ENCODE results near the gene TRPM7.
"Not testable (repeated sequence)": the region's sequence is repeated elsewhere in the genome, so short reads cannot be mapped to it uniquely, and the experiment has no call there.

Gene TRPM7

DNA sequence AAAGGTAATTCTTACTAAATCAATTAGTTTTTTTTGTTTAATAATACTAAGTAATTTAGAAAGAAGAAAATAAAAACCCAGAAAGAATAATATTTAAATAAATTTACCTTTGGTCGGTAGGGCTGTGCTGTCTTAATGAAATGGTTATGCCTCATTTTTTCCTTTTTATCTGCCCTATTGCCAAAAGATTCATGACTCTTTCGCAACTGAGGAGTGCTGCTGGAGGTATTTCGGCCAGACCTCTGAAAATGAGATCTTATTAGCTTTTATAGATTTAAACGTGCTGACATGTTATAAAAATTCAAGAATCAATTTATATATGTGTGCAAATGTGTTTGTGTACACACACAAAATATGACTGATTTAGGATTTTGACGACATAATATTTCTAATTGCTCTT lies 73.0 kb downstream of the TRPM7 start:
- H2AK5ac ChIP-seq (ENCODE audit: low read length), result no peak overlapping the region
- no peak overlapping the region for H3K4me2 ChIP-seq (ENCODE audit: low read length)
- no peaks in the 10 kb centered on the region for H3K79me2 ChIP-seq (ENCODE audit: control insufficient read depth, insufficient read depth, low read length, poor library complexity)
- H2BK12ac ChIP-seq (ENCODE audit: low read length), result no peak overlapping the region
- H3K4me1 ChIP-seq (ENCODE audit: control insufficient read depth in 1 of 2, insufficient read depth in 2 of 2, low read length in 2 of 2), result no peaks in the 10 kb centered on the region
- no peak overlapping the region for H4K8ac ChIP-seq (ENCODE audit: low read depth, low read length)
- H2AFZ ChIP-seq (ENCODE audit: insufficient read depth, low read length, poor library complexity), result no peak overlapping the region
- no peak overlapping the region for H3K9ac ChIP-seq (ENCODE audit: low read length)
- H3K4ac ChIP-seq (ENCODE audit: low read depth, low read length), result no peak overlapping the region
- no peak overlapping the region for H3K23ac ChIP-seq (ENCODE audit: low read length)
- H3K27me3 ChIP-seq (ENCODE audit: insufficient read depth, low read length), result no peaks in the 10 kb centered on the region
- H2BK120ac ChIP-seq (ENCODE audit: insufficient read depth, low read length, poor library complexity), result no peak overlapping the region
- no peak overlapping the region for H3K27ac ChIP-seq (ENCODE audit: low read depth, low read length)
- no peak overlapping the region for H4K91ac ChIP-seq (ENCODE audit: low read depth, low read length)
- peaks cover 8 to 13% of the 10 kb centered on the region in 2 experiments for H3K36me3 ChIP-seq (ENCODE audit: control insufficient read depth in 1 of 2, insufficient read depth in 2 of 2, low read length in 2 of 2)
- WGBS (ENCODE audit: extremely low coverage, insufficient coverage, insufficient read length), result no CpG with 5 or more reads among the region's 5 CpGs
- H3K4me3 ChIP-seq (ENCODE audit: low read depth, low read length), result no peak overlapping the region
- H3K9me3 ChIP-seq (ENCODE audit: insufficient read depth, low read depth, low read length), result no peaks in the 10 kb centered on the region
- no peaks in the 10 kb centered on the region for H3K79me1 ChIP-seq (ENCODE audit: low read length)
- DNase-seq, result no peak
- H4K12ac ChIP-seq (ENCODE audit: low read depth, low read length), result no peak overlapping the region
- H3K14ac ChIP-seq (ENCODE audit: low read length), result no peak overlapping the region
- no peak overlapping the region for H2BK5ac ChIP-seq (ENCODE audit: low read depth, low read length, poor library complexity)
- no peak overlapping the region for H3K18ac ChIP-seq (ENCODE audit: low read length)

- Histone ChIP-seq H3K18ac (ENCODE audit: low read length) (no peak overlapping the region), H3K4me3 (ENCODE audit: low read depth, low read length) (no peak overlapping the region), H4K91ac (ENCODE audit: low read depth, low read length) (no peak overlapping the region), H3K9me3 (ENCODE audit: insufficient read depth, low read depth, low read length) (no peaks in the 10 kb centered on the region), H3K9ac (ENCODE audit: low read length) (no peak overlapping the region), H3K14ac (ENCODE audit: low read length) (no peak overlapping the region), H3K4me1 (ENCODE audit: control insufficient read depth in 1 of 2, insufficient read depth in 2 of 2, low read length in 2 of 2) (no peaks in the 10 kb centered on the region), H3K36me3 (ENCODE audit: control insufficient read depth in 1 of 2, insufficient read depth in 2 of 2, low read length in 2 of 2) (peaks cover 8 to 12% of the 10 kb centered on the region in 2 experiments), H4K8ac (ENCODE audit: low read depth, low read length) (no peak overlapping the region), H3K4me2 (ENCODE audit: low read length) (no peak overlapping the region), H3K4ac (ENCODE audit: low read depth, low read length) (no peak overlapping the region), H4K12ac (ENCODE audit: low read depth, low read length) (no peak overlapping the region), H3K79me2 (ENCODE audit: control insufficient read depth, insufficient read depth, low read length, poor library complexity) (no peaks in the 10 kb centered on the region), H2BK120ac (ENCODE audit: insufficient read depth, low read length, poor library complexity) (no peak overlapping the region), H2BK12ac (ENCODE audit: low read length) (no peak overlapping the region), H3K79me1 (ENCODE audit: low read length) (no peaks in the 10 kb centered on the region), H3K27ac (ENCODE audit: low read depth, low read length) (no peak overlapping the region), H2BK5ac (ENCODE audit: low read depth, low read length, poor library complexity) (no peak overlapping the region), H3K23ac (ENCODE audit: low read length) (no peak overlapping the region), H2AK5ac (ENCODE audit: low read length) (no peak overlapping the region), H3K27me3 (ENCODE audit: insufficient read depth, low read length) (no peaks in the 10 kb centered on the region), H2AFZ (ENCODE audit: insufficient read depth, low read length, poor library complexity) (no peak overlapping the region)
- no peak for DNase-seq
- no CpG with 5 or more reads among the region's 1 CpG for WGBS (ENCODE audit: extremely low coverage, insufficient coverage, insufficient read length)
Observed at GRCh38 chr15:50607129-50607528, 79.5 kb downstream of the TRPM7 start.

- Histone ChIP-seq H4K8ac (ENCODE audit: low read depth, low read length) (no peak overlapping the region), H3K27me3 (ENCODE audit: insufficient read depth, low read length) (no peaks in the 10 kb centered on the region), H4K91ac (ENCODE audit: low read depth, low read length) (no peak overlapping the region), H3K9me3 (ENCODE audit: insufficient read depth, low read depth, low read length) (no peaks in the 10 kb centered on the region), H2BK12ac (ENCODE audit: low read length) (no peak overlapping the region), H3K18ac (ENCODE audit: low read length) (no peak overlapping the region), H3K9ac (ENCODE audit: low read length) (no peak overlapping the region), H2AFZ (ENCODE audit: insufficient read depth, low read length, poor library complexity) (no peak overlapping the region), H2AK5ac (ENCODE audit: low read length) (no peak overlapping the region), H2BK5ac (ENCODE audit: low read depth, low read length, poor library complexity) (no peak overlapping the region), H3K79me1 (ENCODE audit: low read length) (no peaks in the 10 kb centered on the region), H2BK120ac (ENCODE audit: insufficient read depth, low read length, poor library complexity) (no peak overlapping the region), H4K12ac (ENCODE audit: low read depth, low read length) (no peak overlapping the region), H3K79me2 (ENCODE audit: control insufficient read depth, insufficient read depth, low read length, poor library complexity) (no peaks in the 10 kb centered on the region), H3K14ac (ENCODE audit: low read length) (no peak overlapping the region), H3K4ac (ENCODE audit: low read depth, low read length) (no peak overlapping the region), H3K36me3 (ENCODE audit: control insufficient read depth in 1 of 2, insufficient read depth in 2 of 2, low read length in 2 of 2) (peaks cover 7 to 12% of the 10 kb centered on the region in 2 experiments), H3K23ac (ENCODE audit: low read length) (no peak overlapping the region), H3K4me1 (ENCODE audit: control insufficient read depth in 1 of 2, insufficient read depth in 2 of 2, low read length in 2 of 2) (no peaks in the 10 kb centered on the region), H3K4me2 (ENCODE audit: low read length) (no peak overlapping the region), H3K27ac (ENCODE audit: low read depth, low read length) (no peak overlapping the region), H3K4me3 (ENCODE audit: low read depth, low read length) (no peak overlapping the region)
- WGBS (ENCODE audit: extremely low coverage, insufficient coverage, insufficient read length), result no CpG with 5 or more reads among the region's 2 CpGs
- no peak for DNase-seq
Observed at GRCh38 chr15:50605462-50605861, 81.1 kb downstream of the TRPM7 start.

GRCh38 chr15:50602028-50602427 lies 84.6 kb downstream of the TRPM7 start:
- H3K14ac ChIP-seq (ENCODE audit: low read length); H2AFZ ChIP-seq (ENCODE audit: insufficient read depth, low read length, poor library complexity); H3K79me1 ChIP-seq (ENCODE audit: low read length); H3K18ac ChIP-seq (ENCODE audit: low read length); H3K79me2 ChIP-seq (ENCODE audit: control insufficient read depth, insufficient read depth, low read length, poor library complexity); H2BK5ac ChIP-seq (ENCODE audit: low read depth, low read length, poor library complexity); H3K27me3 ChIP-seq (ENCODE audit: insufficient read depth, low read length); H4K8ac ChIP-seq (ENCODE audit: low read depth, low read length); H4K91ac ChIP-seq (ENCODE audit: low read depth, low read length); H3K4me1 ChIP-seq (ENCODE audit: control insufficient read depth in 1 of 2, insufficient read depth in 2 of 2, low read length in 2 of 2); H3K23ac ChIP-seq (ENCODE audit: low read length); H3K27ac ChIP-seq (ENCODE audit: low read depth, low read length); H4K12ac ChIP-seq (ENCODE audit: low read depth, low read length); H3K9ac ChIP-seq (ENCODE audit: low read length); DNase-seq; H3K4me2 ChIP-seq (ENCODE audit: low read length); H3K4ac ChIP-seq (ENCODE audit: low read depth, low read length); H3K4me3 ChIP-seq (ENCODE audit: low read depth, low read length); H2AK5ac ChIP-seq (ENCODE audit: low read length); H2BK12ac ChIP-seq (ENCODE audit: low read length); H2BK120ac ChIP-seq (ENCODE audit: insufficient read depth, low read length, poor library complexity); H3K9me3 ChIP-seq (ENCODE audit: insufficient read depth, low read depth, low read length): not testable (repeated sequence)
- peaks cover 7 to 14% of the 10 kb centered on the region in 2 experiments for H3K36me3 ChIP-seq (ENCODE audit: control insufficient read depth in 1 of 2, insufficient read depth in 2 of 2, low read length in 2 of 2)
- no CpG with 5 or more reads among the region's 5 CpGs for WGBS (ENCODE audit: extremely low coverage, insufficient coverage, insufficient read length)
